ENCODE data around the gene BRWD1. TPM values are rescaled to one million over a fixed set of nuclear protein-coding genes. Genes with fewer than 3 reads are reported as not detected.

The BRWD1 gene
- total and polyA plus RNA-seq, 2 of the 13 experiments (the other 11 are each of a cell fraction or from before 2014, with no cell fraction given) = 13.9 to 28.0 TPM

- no peak for TF ChIP-seq SCMH1 (CRISPR knock-in tag; IDR thresholded peaks at IDR 0.05; ENCODE audit: borderline replicate concordance)
- TF ChIP-seq DMTF1 (CRISPR knock-in tag; IDR thresholded peaks at IDR 0.05) = no peak
- peak; percentile 57; the same call in 1 of the 2 replicates for TF ChIP-seq ESRRA (CRISPR knock-in tag; IDR thresholded peaks at IDR 0.05; ENCODE audit: low read depth)
- TF ChIP-seq ZFP82 (CRISPR knock-in tag; IDR thresholded peaks at IDR 0.05; ENCODE audit: borderline replicate concordance) = peak; percentile 82; the same call in 1 of the 2 replicates
- TF ChIP-seq TCF7L2 (IDR thresholded peaks at IDR 0.05; ENCODE audit: low read depth, low read length) = no peak
- no peak for TF ChIP-seq ZZZ3 (CRISPR knock-in tag; IDR thresholded peaks at IDR 0.05; ENCODE audit: borderline replicate concordance)
- TF ChIP-seq ZNF878 (CRISPR knock-in tag; IDR thresholded peaks at IDR 0.05) = peak; percentile 94
- TF ChIP-seq ZNF800 (CRISPR knock-in tag; IDR thresholded peaks at IDR 0.05) = no peak
- no peak for TF ChIP-seq ZMYM2 (CRISPR knock-in tag; IDR thresholded peaks at IDR 0.05)
- TF ChIP-seq ZNF782 (CRISPR knock-in tag; IDR thresholded peaks at IDR 0.05; ENCODE audit: borderline replicate concordance) = no peak
- TF ChIP-seq KLF15 (CRISPR knock-in tag; IDR thresholded peaks at IDR 0.05; ENCODE audit: borderline replicate concordance) = no peak
- no peak for TF ChIP-seq ZNF652 (CRISPR knock-in tag; IDR thresholded peaks at IDR 0.05; ENCODE audit: borderline replicate concordance, low read depth)
- TF ChIP-seq ZSCAN12 (CRISPR knock-in tag; IDR thresholded peaks at IDR 0.05) = peak; percentile 76
- TF ChIP-seq ZNF816 (CRISPR knock-in tag; IDR thresholded peaks at IDR 0.05; ENCODE audit: borderline replicate concordance) = peak; percentile 88
- TF ChIP-seq ZNF101 (CRISPR knock-in tag; IDR thresholded peaks at IDR 0.05; ENCODE audit: borderline replicate concordance, low read depth) = no peak
- peak; percentile 85 for TF ChIP-seq YY1 (IDR thresholded peaks at IDR 0.05; ENCODE audit: insufficient read depth, insufficient replicate concordance, low read depth, low read length)
- 0 out of 3 replicates have a peak, but pooled peaks have one; percentile 58 for TF ChIP-seq MXI1 (IDR thresholded peaks at IDR 0.05; ENCODE audit: borderline replicate concordance, low read depth, low read length)
- TF ChIP-seq ZBTB2 (CRISPR knock-in tag; IDR thresholded peaks at IDR 0.05; ENCODE audit: low read depth) = peak; percentile 96
- 0 out of 2 replicates have a peak, but pooled peaks have one; percentile 29 for TF ChIP-seq ZFAT (CRISPR knock-in tag; conservative IDR thresholded peaks at IDR 0.05)
- no peak for TF ChIP-seq ZNF713 (CRISPR knock-in tag; IDR thresholded peaks at IDR 0.05)
- TF ChIP-seq MED8 (CRISPR knock-in tag; IDR thresholded peaks at IDR 0.05; ENCODE audit: insufficient replicate concordance) = peak; percentile 85
Measured at GRCh38 chr21:39313571-39314142, at the start of gene BRWD1 (continued).
